Small intestine (tissue), 7 donors: Measurements from ENCODE around the gene BBX. TPM values are rescaled to one million over a fixed set of nuclear protein-coding genes. Genes with fewer than 3 reads are reported as not detected.

Experiments
- DNase-seq, 2 donors: peaks; one replicate each; pipeline versions ENCODE4 v3.0.0 to v3.0.0-alpha.2; 2013
- FAIRE-seq: peaks from 2 replicates; lab custom pipeline; 2012; peaks lifted over from hg19 to GRCh38; lab: Jason Lieb, UNC
- H3K27ac ChIP-seq, 3 donors: one replicate each; pipeline ENCODE4 v1.5.1; 2013; ENCODE audit warnings: low read length in 2 of 3, mild to moderate bottlenecking in 2 of 3, control low read depth in 1 of 3, inconsistent platforms in 1 of 3, low read depth in 1 of 3, moderate library complexity in 1 of 3
- H3K27me3 ChIP-seq, 3 donors: one replicate each; pipeline ENCODE4 v1.6.1; 2013; ENCODE audit warnings: low read length in 3 of 3, inconsistent platforms in 1 of 3; ENCODE audit not compliant: control insufficient read depth in 3 of 3, insufficient read depth in 3 of 3
- H3K36me3 ChIP-seq, 3 donors: one replicate each; pipeline ENCODE4 v1.6.1; 2013; ENCODE audit warnings: low read length in 3 of 3, inconsistent platforms in 1 of 3, low read depth in 1 of 3, mild to moderate bottlenecking in 1 of 3, moderate library complexity in 1 of 3; ENCODE audit not compliant: control insufficient read depth in 3 of 3, insufficient read depth in 2 of 3
- H3K4me1 ChIP-seq, 3 donors: one replicate each; pipeline ENCODE4 v1.6.1; 2013; ENCODE audit warnings: low read length in 2 of 3, inconsistent platforms in 1 of 3, low read depth in 1 of 3, mild to moderate bottlenecking in 1 of 3, moderate library complexity in 1 of 3; ENCODE audit not compliant: control insufficient read depth in 3 of 3, insufficient read depth in 2 of 3
- H3K4me3 ChIP-seq, 3 donors: one replicate each; pipeline ENCODE4 v1.5.1; 2013; ENCODE audit warnings: low read length in 3 of 3, control low read depth in 1 of 3, inconsistent platforms in 1 of 3, low read depth in 1 of 3, mild to moderate bottlenecking in 1 of 3, moderate library complexity in 1 of 3
- H3K9me3 ChIP-seq, 2 donors: one replicate each; pipeline ENCODE4 v1.6.1; 2013; ENCODE audit warnings: low read depth in 1 of 2, low read length in 1 of 2; ENCODE audit not compliant: control insufficient read depth in 2 of 2, insufficient read depth in 1 of 2
- WGBS, 3 donors: extraction: QIAGEN DNeasy Blood & Tissue Kit; methylation state at CpG; one replicate each; pipeline ENCODE4 v1.1.7; 2013; 5-methylcytosine and 5-hydroxymethylcytosine counted together
- polyA plus RNA-seq, 4 donors: library from polyadenylated mRNA; stranded (reverse) in 3 of 4; unstranded in 1 of 4; fragments of 200-250 nt in 3 of 4; fragments of 120-200 nt in 1 of 4; gene quantifications; one replicate each; pipeline versions ENCODE4 v1.2.1 to v1.2.3, GENCODE V29; 2013
- donor health status: healthy with polysubstance abuse.
- donor health status: control.
- donor health status: control.
- donor health status: Bipolar disorder and iron deficiency.
- donor health status: healthy.

Gene BBX
- polyA plus RNA-seq, 4 donors: 3.5 to 33.6 (median 6.3) TPM

GRCh38 chr3:107619549-107619948 is 96.8 kb downstream of the BBX start:
- Histone ChIP-seq H3K27me3 (no peaks in the 10 kb centered on the region), H3K4me3 (no peak overlapping the region), H3K36me3 (no peaks in the 10 kb centered on the region), H3K9me3 (no peaks in the 10 kb centered on the region), H3K4me1 (peaks cover 0 to 2% (median 0%) of the 10 kb centered on the region in 3 donors), H3K27ac (no peak overlapping the region)
- no peak for DNase-seq
- WGBS, 3 donors: 87 to 93% (median 91%) methylated on average over 2 of the region's 2 CpGs
- FAIRE-seq: no peak

GRCh38 chr3:107620534-107620933 is 97.8 kb downstream of the BBX start:
- WGBS, 3 donors: 84 to 100% (median 99%) methylated on average over 3 of the region's 3 CpGs
- FAIRE-seq: no peak

GRCh38 chr3:107621465-107621864 is 98.7 kb downstream of the BBX start:
- no peak overlapping the region for H3K4me3 ChIP-seq
- 77 to 89% (median 84%) methylated on average over 3 of the region's 3 CpGs for WGBS, 3 donors
- no peak overlapping the region for H3K27ac ChIP-seq

More at GRCh38 chr3:107620534-107620933, 97.8 kb downstream of the BBX start:
- Histone ChIP-seq H3K4me1 (peaks cover 0 to 2% (median 0%) of the 10 kb centered on the region in 3 donors), H3K27me3 (no peaks in the 10 kb centered on the region), H3K4me3 (no peak overlapping the region), H3K36me3 (no peaks in the 10 kb centered on the region), H3K27ac (no peak overlapping the region), H3K9me3 (no peaks in the 10 kb centered on the region)
- no peak for DNase-seq

GRCh38 chr3:107627962-107628542 is 105.3 kb downstream of the BBX start:
- Histone ChIP-seq H3K36me3 (no peaks in the 10 kb centered on the region), H3K27me3 (no peaks in the 10 kb centered on the region), H3K9me3 (no peaks in the 10 kb centered on the region), H3K4me3 (no peak overlapping the region), H3K27ac (no peak overlapping the region), H3K4me1 (no peaks in the 10 kb centered on the region)
- FAIRE-seq (no peak), DNase-seq (no peak)

More at GRCh38 chr3:107621465-107621864, 98.7 kb downstream of the BBX start:
- Histone ChIP-seq H3K9me3 (no peaks in the 10 kb centered on the region), H3K4me1 (peaks cover 0 to 2% (median 0%) of the 10 kb centered on the region in 3 donors), H3K27me3 (no peaks in the 10 kb centered on the region), H3K36me3 (no peaks in the 10 kb centered on the region)
- no peak for FAIRE-seq
- DNase-seq: no peak

GRCh38 chr3:107629566-107629965 is 106.8 kb downstream of the BBX start:
- no peaks in the 10 kb centered on the region for H3K27me3 ChIP-seq
- no peaks in the 10 kb centered on the region for H3K4me1 ChIP-seq
- FAIRE-seq (no peak), DNase-seq (no peak)
- 83 to 91% (median 89%) methylated on average over 4 of the region's 4 CpGs for WGBS, 3 donors
- no peak overlapping the region for H3K27ac ChIP-seq
- H3K4me3 ChIP-seq: no peak overlapping the region
- no peaks in the 10 kb centered on the region for H3K9me3 ChIP-seq
- no peaks in the 10 kb centered on the region for H3K36me3 ChIP-seq

GRCh38 chr3:107630779-107631178 is 108.0 kb downstream of the BBX start:
- DNase-seq (no peak), FAIRE-seq (no peak)
- Histone ChIP-seq H3K4me3 (no peak overlapping the region), H3K27me3 (no peaks in the 10 kb centered on the region), H3K36me3 (no peaks in the 10 kb centered on the region), H3K9me3 (no peaks in the 10 kb centered on the region), H3K4me1 (no peaks in the 10 kb centered on the region), H3K27ac (no peak overlapping the region)

GRCh38 chr3:107632576-107632975 is 109.8 kb downstream of the BBX start:
- no peaks in the 10 kb centered on the region for H3K27me3 ChIP-seq
- H3K36me3 ChIP-seq: no peaks in the 10 kb centered on the region
- 92 to 95% (median 94%) methylated on average over 2 of the region's 2 CpGs for whole genome bisulfite sequencing, 3 donors
- H3K27ac ChIP-seq: no peak overlapping the region
- DNase-seq: no peak
- H3K4me3 ChIP-seq: no peak overlapping the region
- FAIRE-seq: no peak
- no peaks in the 10 kb centered on the region for H3K4me1 ChIP-seq
- no peaks in the 10 kb centered on the region for H3K9me3 ChIP-seq

- DNase-seq (no peak), FAIRE-seq (no peak)
- no peaks in the 10 kb centered on the region for H3K36me3 ChIP-seq
- no peak overlapping the region for H3K27ac ChIP-seq
- no peaks in the 10 kb centered on the region for H3K4me1 ChIP-seq
- no peaks in the 10 kb centered on the region for H3K9me3 ChIP-seq
- H3K4me3 ChIP-seq: no peak overlapping the region
- no peaks in the 10 kb centered on the region for H3K27me3 ChIP-seq
- whole genome bisulfite sequencing, 3 donors: 77 to 86% (median 79%) methylated on average over 3 of the region's 3 CpGs
These were observed 110.8 kb downstream of the BBX start for GRCh38 chr3:107633327-107634098.
